Liver (tissue), 9 donors: ENCODE data around the gene HID1. TPM values are rescaled to one million over a fixed set of nuclear protein-coding genes. Genes with fewer than 3 reads are reported as not detected.

Experiments used
- DNase-seq: peaks from one replicate; pipeline ENCODE4 v3.0.0-alpha.2; 2017; ENCODE audit warnings: low spot score
- H3K27ac ChIP-seq, 2 donors: one replicate each; pipeline ENCODE4 v1.7.0; 2013; ENCODE audit warnings: inconsistent platforms in 2 of 2, low read length in 2 of 2, control low read depth in 1 of 2, low read depth in 1 of 2, mild to moderate bottlenecking in 1 of 2
- H3K27me3 ChIP-seq, 4 donors: one replicate each; pipeline versions ENCODE4 v1.6.1 to v1.7.0; 2013; ENCODE audit warnings: low read length in 3 of 4, inconsistent platforms in 1 of 4, mild to moderate bottlenecking in 1 of 4, moderate library complexity in 1 of 4; ENCODE audit not compliant: control insufficient read depth in 4 of 4, insufficient read depth in 4 of 4
- H3K36me3 ChIP-seq, 4 donors: one replicate each; pipeline versions ENCODE4 v1.6.1 to v1.7.0; 2013; ENCODE audit warnings: low read length in 3 of 4, mild to moderate bottlenecking in 3 of 4, low read depth in 1 of 4, moderate library complexity in 1 of 4; ENCODE audit not compliant: control insufficient read depth in 4 of 4, insufficient read depth in 3 of 4
- H3K4me1 ChIP-seq, 4 donors: one replicate each; pipeline versions ENCODE4 v1.6.1 to v1.7.0; 2013; ENCODE audit warnings: low read length in 3 of 4, mild to moderate bottlenecking in 3 of 4, moderate library complexity in 1 of 4; ENCODE audit not compliant: control insufficient read depth in 4 of 4, insufficient read depth in 4 of 4
- H3K4me3 ChIP-seq, 3 donors: one replicate each; pipeline versions ENCODE4 v1.6.1 to v1.7.0; 2013; ENCODE audit warnings: low read length in 3 of 3, control low read depth in 1 of 3, low read depth in 1 of 3, mild to moderate bottlenecking in 1 of 3
- H3K9ac ChIP-seq, 2 donors: one replicate each; pipeline ENCODE4 v1.7.0; 2013; ENCODE audit warnings: low read length in 2 of 2, mild to moderate bottlenecking in 2 of 2, moderate library complexity in 2 of 2, control low read depth in 1 of 2, low read depth in 1 of 2
- H3K9me3 ChIP-seq, 4 donors: one replicate each; pipeline versions ENCODE4 v1.6.1 to v1.7.0; 2013; ENCODE audit warnings: low read length in 3 of 4; ENCODE audit not compliant: control insufficient read depth in 4 of 4
- EGR1 ChIP-seq, 2 donors: IDR thresholded peaks; 2 replicates each; pipeline ENCODE4 v1.6.1; 2016 to 2018; ENCODE audit warnings: antibody characterized with exemption in 2 of 2, low read depth in 2 of 2
- FOXA1 ChIP-seq: IDR thresholded peaks from 2 replicates; pipeline ENCODE4 v1.6.1; 2016; ENCODE audit warnings: antibody characterized with exemption
- HNF4A ChIP-seq, 2 donors: conservative IDR thresholded peaks; 2 replicates each; pipeline ENCODE4 v1.6.1; 2016; ENCODE audit warnings: antibody characterized with exemption in 2 of 2, mild to moderate bottlenecking in 2 of 2
- HNF4G ChIP-seq: IDR thresholded peaks from 2 replicates; pipeline ENCODE4 v1.6.1; 2016; ENCODE audit warnings: antibody characterized with exemption
- JUND ChIP-seq, 2 donors: IDR thresholded peaks; 2 replicates each; pipeline ENCODE4 v1.6.1; 2016; ENCODE audit warnings: antibody characterized with exemption in 2 of 2
- NR2F2 ChIP-seq: IDR thresholded peaks from 2 replicates; pipeline ENCODE4 v1.6.1; 2016; ENCODE audit warnings: antibody characterized with exemption
- RAD21 ChIP-seq, 2 donors: IDR thresholded peaks; 2 replicates each; pipeline ENCODE4 v1.6.1; 2016; ENCODE audit warnings: antibody characterized with exemption in 2 of 2, mild to moderate bottlenecking in 2 of 2
- RXRA ChIP-seq, 2 donors: IDR thresholded peaks; 2 replicates each; pipeline ENCODE4 v1.6.1; 2017 to 2018; ENCODE audit warnings: antibody characterized with exemption in 2 of 2, mild to moderate bottlenecking in 1 of 2
- SP1 ChIP-seq: IDR thresholded peaks from 2 replicates; pipeline ENCODE4 v1.6.1; 2018; ENCODE audit warnings: antibody characterized with exemption, mild to moderate bottlenecking
- TAF1 ChIP-seq: conservative IDR thresholded peaks from 2 replicates; pipeline ENCODE4 v1.6.1; 2016; ENCODE audit warnings: antibody characterized with exemption, mild to moderate bottlenecking
- WGBS: extraction: QIAGEN DNeasy Blood & Tissue Kit; methylation state at CpG from one replicate; pipeline ENCODE4 v1.1.7; 2013; 5-methylcytosine and 5-hydroxymethylcytosine counted together
- polyA plus RNA-seq, 2 donors: library from polyadenylated mRNA; stranded (reverse) in 1 of 2; unstranded in 1 of 2; fragments of 200-250 nt in 1 of 2; fragments of >200 nt in 1 of 2; fragmentation: Nextera tagmentation in 1 of 2; extraction: Ambion mirVana in 1 of 2; gene quantifications; one replicate each; pipeline versions ENCODE4 v1.2.1 to v1.2.3, GENCODE V29; 2013 to 2015
- total RNA-seq, 2 donors: library from RNA; depleted of rRNA; stranded (reverse); fragments of >200 nt; gene quantifications; one replicate each; pipeline ENCODE4 v1.2.3, GENCODE V29; 2014
- TF ChIP-seq, protein P1 (sequence below): fragments of 150-350 bp; IDR thresholded peaks from 2 replicates; pipeline ENCODE4 v1.5.1; 2017; ENCODE audit warnings: improper control_type of control experiment, low read depth, low read length; ENCODE audit not compliant: missing input control
- TF ChIP-seq, protein P2 (sequence below): IDR thresholded peaks from 2 replicates; pipeline ENCODE4 v1.6.1; 2016; ENCODE audit warnings: antibody characterized with exemption
- TF ChIP-seq, protein P3 (sequence below): IDR thresholded peaks from 2 replicates; pipeline ENCODE4 v1.6.1; 2016; ENCODE audit warnings: antibody characterized with exemption, mild to moderate bottlenecking
- donor health status: healthy.
- donor health status: healthy.
- donor health status: healthy.
- donor health status: healthy.
- donor health status: healthy.

HID1 gene
- total and polyA plus RNA-seq, 4 donors, result 2.7 to 6.2 (median 3.7) TPM

DNA sequence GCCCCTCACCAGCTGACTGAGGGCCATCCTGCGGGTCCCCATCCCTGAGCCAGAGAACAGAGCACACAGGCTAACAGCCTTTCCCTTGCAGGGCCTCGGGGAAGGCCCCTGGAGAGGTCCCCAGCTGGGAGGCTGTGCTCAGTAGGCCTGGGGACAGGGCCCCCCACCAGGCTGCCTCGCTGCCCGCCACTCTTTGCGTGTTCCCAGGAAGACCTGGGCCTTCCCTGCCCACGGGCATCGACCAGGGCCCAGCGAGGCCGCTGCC is 785 bp downstream of the HID1 start:
- TF ChIP-seq, protein P1, sequence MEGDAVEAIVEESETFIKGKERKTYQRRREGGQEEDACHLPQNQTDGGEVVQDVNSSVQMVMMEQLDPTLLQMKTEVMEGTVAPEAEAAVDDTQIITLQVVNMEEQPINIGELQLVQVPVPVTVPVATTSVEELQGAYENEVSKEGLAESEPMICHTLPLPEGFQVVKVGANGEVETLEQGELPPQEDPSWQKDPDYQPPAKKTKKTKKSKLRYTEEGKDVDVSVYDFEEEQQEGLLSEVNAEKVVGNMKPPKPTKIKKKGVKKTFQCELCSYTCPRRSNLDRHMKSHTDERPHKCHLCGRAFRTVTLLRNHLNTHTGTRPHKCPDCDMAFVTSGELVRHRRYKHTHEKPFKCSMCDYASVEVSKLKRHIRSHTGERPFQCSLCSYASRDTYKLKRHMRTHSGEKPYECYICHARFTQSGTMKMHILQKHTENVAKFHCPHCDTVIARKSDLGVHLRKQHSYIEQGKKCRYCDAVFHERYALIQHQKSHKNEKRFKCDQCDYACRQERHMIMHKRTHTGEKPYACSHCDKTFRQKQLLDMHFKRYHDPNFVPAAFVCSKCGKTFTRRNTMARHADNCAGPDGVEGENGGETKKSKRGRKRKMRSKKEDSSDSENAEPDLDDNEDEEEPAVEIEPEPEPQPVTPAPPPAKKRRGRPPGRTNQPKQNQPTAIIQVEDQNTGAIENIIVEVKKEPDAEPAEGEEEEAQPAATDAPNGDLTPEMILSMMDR, result no peak
- TF ChIP-seq EGR1 (IDR thresholded peaks at IDR 0.05; ENCODE audit: low read depth in 2 of 2) (no peak), HNF4A (conservative IDR thresholded peaks at IDR 0.05) (no peak), FOXA1 (no peak)
- Histone ChIP-seq H3K36me3 (no peaks in the 10 kb centered on the region), H3K4me1 (peaks cover 4 to 12% (median 5%) of the 10 kb centered on the region in 4 donors), H3K9me3 (no peaks in the 10 kb centered on the region), H3K9ac (peak overlapping the region in 1 of 2 donors; percentile 71), H3K27ac (no peak overlapping the region), H3K4me3 (peak overlapping the region in 1 of 3 donors; percentile 65), H3K27me3 (peaks cover 0 to 3% (median 0%) of the 10 kb centered on the region in 4 donors)
- 15% methylated on average over 9 of the region's 9 CpGs for WGBS
- DNase-seq, result no peak

DNA sequence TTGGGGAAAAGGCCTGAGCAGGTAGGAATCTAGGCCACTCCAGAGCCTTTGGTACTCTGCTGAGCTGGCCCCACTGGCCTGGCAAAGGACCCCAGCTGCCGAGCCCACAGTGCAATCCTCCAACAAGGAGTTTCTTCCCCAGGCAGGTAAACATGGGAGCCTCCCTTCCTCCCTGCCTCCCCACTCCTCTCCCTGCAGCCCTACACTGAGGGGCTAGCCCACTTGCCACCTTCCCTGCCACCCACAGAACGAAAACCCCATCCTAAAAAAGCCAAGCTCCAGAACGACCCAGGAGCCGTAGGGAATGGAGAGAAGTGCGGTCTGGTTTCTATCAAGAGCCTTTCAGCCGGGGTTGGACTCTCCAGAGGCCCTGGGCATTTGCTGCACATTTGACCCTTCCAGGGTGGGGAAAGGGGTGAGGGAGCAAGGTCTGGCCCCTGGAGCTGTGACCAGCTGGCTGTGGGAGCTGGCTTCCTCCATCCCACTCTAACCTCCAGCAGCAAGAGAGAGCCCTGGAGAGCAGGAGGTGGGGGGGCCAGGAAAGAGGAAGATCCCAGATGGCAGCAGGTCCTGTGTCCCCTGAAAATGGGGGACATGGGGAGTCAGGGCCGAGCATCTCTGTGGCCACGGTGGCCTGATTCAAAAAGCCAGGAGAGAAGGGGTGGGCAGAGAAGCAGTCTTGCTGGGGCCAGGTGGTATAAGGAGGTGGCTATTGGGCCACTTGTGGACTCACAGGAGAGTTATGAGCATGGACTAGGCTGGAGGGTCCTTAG is 1.3 kb downstream of the HID1 start:
- 80% methylated on average over 8 of the region's 8 CpGs for WGBS
- Histone ChIP-seq H3K27ac (no peak overlapping the region), H3K9me3 (no peaks in the 10 kb centered on the region), H3K4me3 (peak overlapping the region in 1 of 3 donors; percentile 65), H3K27me3 (peaks cover 0 to 3% (median 0%) of the 10 kb centered on the region in 4 donors), H3K4me1 (peaks cover 4 to 12% (median 5%) of the 10 kb centered on the region in 4 donors), H3K36me3 (no peaks in the 10 kb centered on the region), H3K9ac (peak overlapping the region in 1 of 2 donors; percentile 71)
- TF ChIP-seq RXRA (IDR thresholded peaks at IDR 0.05), result no peak
- TF ChIP-seq FOXA1, result no peak
- no peak for TF ChIP-seq JUND (IDR thresholded peaks at IDR 0.05)
- TF ChIP-seq TAF1, result no peak
- no peak for TF ChIP-seq SP1
- no peak for TF ChIP-seq HNF4G
- TF ChIP-seq RAD21 (IDR thresholded peaks at IDR 0.05), result no peak
- TF ChIP-seq, protein P1, result no peak
- no peak for DNase-seq

DNA sequence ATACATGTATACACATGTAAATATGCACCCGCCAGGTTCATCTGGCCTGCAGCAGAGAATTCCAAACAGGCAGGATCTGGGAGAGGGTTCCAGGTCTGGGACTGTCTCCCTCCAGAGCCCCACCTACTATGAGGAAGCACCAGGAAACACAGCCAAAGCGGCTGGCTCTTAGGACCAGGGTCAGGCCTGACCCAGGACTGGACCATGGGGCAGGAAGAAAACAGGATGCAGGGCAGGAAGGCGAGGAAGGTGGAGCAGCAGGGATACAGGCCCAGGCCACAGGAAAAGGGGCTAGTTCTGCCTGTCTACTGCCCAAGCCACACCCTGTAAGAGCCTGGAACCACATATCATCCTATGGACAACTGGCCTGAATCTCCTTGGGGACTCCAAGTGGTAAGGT is 2.2 kb downstream of the HID1 start:
- Histone ChIP-seq H3K4me1 (peaks cover 4 to 12% (median 5%) of the 10 kb centered on the region in 4 donors), H3K36me3 (no peaks in the 10 kb centered on the region), H3K9ac (no peak overlapping the region), H3K9me3 (no peaks in the 10 kb centered on the region), H3K27ac (no peak overlapping the region), H3K27me3 (peaks cover 0 to 3% (median 0%) of the 10 kb centered on the region in 4 donors), H3K4me3 (no peak overlapping the region)
- 80% methylated on average over 3 of the region's 3 CpGs for WGBS
- no peak for DNase-seq
- TF ChIP-seq, protein P2, sequence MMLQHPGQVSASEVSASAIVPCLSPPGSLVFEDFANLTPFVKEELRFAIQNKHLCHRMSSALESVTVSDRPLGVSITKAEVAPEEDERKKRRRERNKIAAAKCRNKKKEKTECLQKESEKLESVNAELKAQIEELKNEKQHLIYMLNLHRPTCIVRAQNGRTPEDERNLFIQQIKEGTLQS, result no peak
- TF ChIP-seq, protein P3, sequence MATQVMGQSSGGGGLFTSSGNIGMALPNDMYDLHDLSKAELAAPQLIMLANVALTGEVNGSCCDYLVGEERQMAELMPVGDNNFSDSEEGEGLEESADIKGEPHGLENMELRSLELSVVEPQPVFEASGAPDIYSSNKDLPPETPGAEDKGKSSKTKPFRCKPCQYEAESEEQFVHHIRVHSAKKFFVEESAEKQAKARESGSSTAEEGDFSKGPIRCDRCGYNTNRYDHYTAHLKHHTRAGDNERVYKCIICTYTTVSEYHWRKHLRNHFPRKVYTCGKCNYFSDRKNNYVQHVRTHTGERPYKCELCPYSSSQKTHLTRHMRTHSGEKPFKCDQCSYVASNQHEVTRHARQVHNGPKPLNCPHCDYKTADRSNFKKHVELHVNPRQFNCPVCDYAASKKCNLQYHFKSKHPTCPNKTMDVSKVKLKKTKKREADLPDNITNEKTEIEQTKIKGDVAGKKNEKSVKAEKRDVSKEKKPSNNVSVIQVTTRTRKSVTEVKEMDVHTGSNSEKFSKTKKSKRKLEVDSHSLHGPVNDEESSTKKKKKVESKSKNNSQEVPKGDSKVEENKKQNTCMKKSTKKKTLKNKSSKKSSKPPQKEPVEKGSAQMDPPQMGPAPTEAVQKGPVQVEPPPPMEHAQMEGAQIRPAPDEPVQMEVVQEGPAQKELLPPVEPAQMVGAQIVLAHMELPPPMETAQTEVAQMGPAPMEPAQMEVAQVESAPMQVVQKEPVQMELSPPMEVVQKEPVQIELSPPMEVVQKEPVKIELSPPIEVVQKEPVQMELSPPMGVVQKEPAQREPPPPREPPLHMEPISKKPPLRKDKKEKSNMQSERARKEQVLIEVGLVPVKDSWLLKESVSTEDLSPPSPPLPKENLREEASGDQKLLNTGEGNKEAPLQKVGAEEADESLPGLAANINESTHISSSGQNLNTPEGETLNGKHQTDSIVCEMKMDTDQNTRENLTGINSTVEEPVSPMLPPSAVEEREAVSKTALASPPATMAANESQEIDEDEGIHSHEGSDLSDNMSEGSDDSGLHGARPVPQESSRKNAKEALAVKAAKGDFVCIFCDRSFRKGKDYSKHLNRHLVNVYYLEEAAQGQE, result no peak
- TF ChIP-seq TAF1 (no peak), NR2F2 (peak; percentile 71)
- TF ChIP-seq, protein P1, result no peak
